ENCODE results near the gene GCNA.

GRCh38 chrX:71621603-71622002 is 43.4 kb downstream of the GCNA start:
- TF ChIP-seq POLR2A (IDR thresholded peaks at IDR 0.05) (no peak), CTCF (IDR thresholded peaks at IDR 0.05) (no peak)
